H9 (cell line): ENCODE data around the gene RIGI. TPM values are rescaled to one million over a fixed set of nuclear protein-coding genes. Genes with fewer than 3 reads are reported as not detected.
A peak's percentile ranks its signal among the peaks of the same experiment; 100 is the strongest.

Source experiments
- DNase-seq: peaks from one replicate; pipeline ENCODE4 v3.0.0-alpha.2; 2017
- H2AFZ ChIP-seq: one replicate; pipeline ENCODE4 v1.6.1; 2013; ENCODE audit warnings: mild to moderate bottlenecking, low read length, control low read depth, moderate library complexity
- H2AK5ac ChIP-seq: 2 replicates; pipeline ENCODE4 v1.6.1; 2013; ENCODE audit warnings: low read length, control low read depth, mixed read lengths; ENCODE audit not compliant: insufficient read length
- H2BK120ac ChIP-seq: one replicate; pipeline ENCODE4 v1.6.1; 2013; ENCODE audit warnings: low read depth, mild to moderate bottlenecking, low read length, control low read depth, inconsistent platforms; ENCODE audit not compliant: poor library complexity, severe bottlenecking
- H2BK12ac ChIP-seq: 2 replicates; pipeline ENCODE4 v1.6.1; 2013; ENCODE audit warnings: low read length, control low read depth, mixed read lengths, low read depth; ENCODE audit not compliant: insufficient read length
- H2BK15ac ChIP-seq: 2 replicates; pipeline ENCODE4 v1.6.1; 2013; ENCODE audit warnings: low read depth, low read length, control low read depth
- H2BK20ac ChIP-seq: one replicate; pipeline ENCODE4 v1.6.1; 2013; ENCODE audit warnings: low read depth, mild to moderate bottlenecking, low read length, control low read depth, inconsistent platforms; ENCODE audit not compliant: poor library complexity, severe bottlenecking
- H2BK5ac ChIP-seq: 2 replicates; pipeline ENCODE4 v1.6.1; 2013; ENCODE audit warnings: low read length, control low read depth, mixed read lengths; ENCODE audit not compliant: insufficient read length
- H3K14ac ChIP-seq: 2 replicates; pipeline ENCODE4 v1.6.1; 2013; ENCODE audit warnings: low read length, control low read depth; ENCODE audit not compliant: insufficient read depth
- H3K18ac ChIP-seq: 2 replicates; pipeline ENCODE4 v1.6.1; 2013; ENCODE audit warnings: low read depth, mild to moderate bottlenecking, mixed read lengths, low read length, control low read depth; ENCODE audit not compliant: insufficient read length
- H3K23ac ChIP-seq: 2 replicates; pipeline ENCODE4 v1.6.1; 2013; ENCODE audit warnings: low read length, control low read depth, mixed read lengths, low read depth; ENCODE audit not compliant: insufficient read length
- H3K23me2 ChIP-seq: 2 replicates; pipeline ENCODE4 v1.6.1; 2013; ENCODE audit warnings: low read depth, mild to moderate bottlenecking, mixed read lengths, low read length, control low read depth; ENCODE audit not compliant: insufficient read length, poor library complexity, severe bottlenecking
- H3K27ac ChIP-seq: 2 replicates; pipeline ENCODE4 v1.5.1; 2013; ENCODE audit warnings: low read length, control low read depth, mixed read lengths, low read depth; ENCODE audit not compliant: insufficient read length
- H3K27me3 ChIP-seq: 2 replicates; pipeline ENCODE4 v1.6.1; 2013; ENCODE audit warnings: low read length, control low read depth, inconsistent platforms; ENCODE audit not compliant: insufficient read depth
- H3K4ac ChIP-seq: 2 replicates; pipeline ENCODE4 v1.6.1; 2013; ENCODE audit warnings: low read depth, mild to moderate bottlenecking, control low read depth, inconsistent platforms, low read length, moderate library complexity
- H3K4me1 ChIP-seq: 2 replicates; pipeline ENCODE4 v1.6.1; 2013; ENCODE audit warnings: low read length, control low read depth, inconsistent platforms; ENCODE audit not compliant: insufficient read depth
- H3K4me2 ChIP-seq: 2 replicates; pipeline ENCODE4 v1.6.1; 2013; ENCODE audit warnings: low read length, control low read depth, mixed read lengths; ENCODE audit not compliant: insufficient read length, insufficient read depth
- H3K56ac ChIP-seq: 2 replicates; pipeline ENCODE4 v1.6.1; 2013; ENCODE audit warnings: low read depth, mild to moderate bottlenecking, mixed read lengths, low read length, control low read depth; ENCODE audit not compliant: insufficient read length
- H3K79me1 ChIP-seq: 2 replicates; pipeline ENCODE4 v1.6.1; 2013; ENCODE audit warnings: low read depth, mild to moderate bottlenecking, moderate library complexity, low read length, control low read depth, inconsistent platforms; ENCODE audit not compliant: insufficient read depth, poor library complexity, severe bottlenecking
- H3K79me2 ChIP-seq: 2 replicates; pipeline ENCODE4 v1.6.1; 2013; ENCODE audit warnings: low read length, control low read depth, inconsistent platforms; ENCODE audit not compliant: insufficient read depth
- H3K9ac ChIP-seq: 2 replicates; pipeline ENCODE4 v1.6.1; 2013; ENCODE audit warnings: low read length, control low read depth, mixed read lengths; ENCODE audit not compliant: insufficient read length; ENCODE audit errors: extremely low read depth
- H3K9me3 ChIP-seq: one replicate; pipeline ENCODE4 v1.6.1; 2013; ENCODE audit warnings: low read depth, low read length, inconsistent platforms; ENCODE audit not compliant: control insufficient read depth
- H3T11ph ChIP-seq: one replicate; pipeline ENCODE4 v1.6.1; 2013; ENCODE audit warnings: mild to moderate bottlenecking, low read length, control low read depth, inconsistent platforms
- H4K20me1 ChIP-seq: one replicate; pipeline ENCODE4 v1.6.1; 2013; ENCODE audit not compliant: control insufficient read depth, insufficient read length, insufficient read depth
- H4K5ac ChIP-seq: 2 replicates; pipeline ENCODE4 v1.6.1; 2013; ENCODE audit warnings: low read depth, mild to moderate bottlenecking, mixed read lengths, low read length, control low read depth; ENCODE audit not compliant: insufficient read length
- H4K8ac ChIP-seq: replicated peaks from 2 replicates; pipeline ENCODE4 v1.6.1; 2013; ENCODE audit warnings: low read length, control low read depth, mixed read lengths, low read depth; ENCODE audit not compliant: insufficient read length
- H4K91ac ChIP-seq: 2 replicates; pipeline ENCODE4 v1.6.1; 2013; ENCODE audit warnings: low read depth, mild to moderate bottlenecking, moderate library complexity, mixed read lengths, low read length, control low read depth; ENCODE audit not compliant: insufficient read length
- H3K27ac Mint-ChIP-seq, 3 experiments: 2 replicates in 2 of 3; 3 replicates in 1 of 3; pipeline ENCODE4 v1.8.0; 2020 to 2021; ENCODE audit warnings: mixed read lengths in 3 of 3, mild to moderate bottlenecking in 1 of 3, moderate library complexity in 1 of 3
- H3K27me3 Mint-ChIP-seq: 2 replicates; pipeline ENCODE4 v1.8.0; 2021; ENCODE audit warnings: low read depth, mild to moderate bottlenecking, moderate library complexity, mixed read lengths
- H3K36me3 Mint-ChIP-seq, 3 experiments: 2 replicates in 2 of 3; 3 replicates in 1 of 3; pipeline ENCODE4 v1.8.0; 2020 to 2021; ENCODE audit warnings: low read depth in 3 of 3, mixed read lengths in 3 of 3; ENCODE audit not compliant: insufficient read depth in 1 of 3
- H3K4me1 Mint-ChIP-seq, 2 experiments: 2 replicates each; pipeline ENCODE4 v1.8.0; 2020; ENCODE audit warnings: mixed read lengths in 2 of 2
- H3K4me3 Mint-ChIP-seq, 2 experiments: 2 replicates in 1 of 2; 3 replicates in 1 of 2; pipeline ENCODE4 v1.8.0; 2020 to 2021; ENCODE audit warnings: mild to moderate bottlenecking in 2 of 2, mixed read lengths in 2 of 2, moderate library complexity in 1 of 2
- H3K9me3 Mint-ChIP-seq, 2 experiments: 2 replicates in 1 of 2; 3 replicates in 1 of 2; pipeline ENCODE4 v1.8.0; 2020; ENCODE audit warnings: mild to moderate bottlenecking in 2 of 2, mixed read lengths in 2 of 2, moderate library complexity in 1 of 2
- CTCF ChIP-seq: fragments of 200-600 bp; sonication (generic); conservative IDR thresholded peaks from 3 replicates; pipeline ENCODE4 v1.8.0; 2021; ENCODE audit warnings: antibody characterized with exemption, mild to moderate bottlenecking
- WGBS: extraction: QIAGEN DNeasy Blood & Tissue Kit; methylation state at CpG from one replicate; pipeline ENCODE4 v1.1.7; 2013; ENCODE audit warnings: missing lambda C conversion rate, low lambda C conversion rate, mixed read lengths; ENCODE audit not compliant: insufficient read length; ENCODE audit errors: extremely low coverage; 5-methylcytosine and 5-hydroxymethylcytosine counted together
- total RNA-seq: library from RNA; stranded (reverse); gene quantifications from 2 replicates; pipeline ENCODE4 v1.2.1, GENCODE V29; 2021

Gene RIGI
- total RNA-seq, 1 experiment from 2014 or later: 4.1 TPM

DNA sequence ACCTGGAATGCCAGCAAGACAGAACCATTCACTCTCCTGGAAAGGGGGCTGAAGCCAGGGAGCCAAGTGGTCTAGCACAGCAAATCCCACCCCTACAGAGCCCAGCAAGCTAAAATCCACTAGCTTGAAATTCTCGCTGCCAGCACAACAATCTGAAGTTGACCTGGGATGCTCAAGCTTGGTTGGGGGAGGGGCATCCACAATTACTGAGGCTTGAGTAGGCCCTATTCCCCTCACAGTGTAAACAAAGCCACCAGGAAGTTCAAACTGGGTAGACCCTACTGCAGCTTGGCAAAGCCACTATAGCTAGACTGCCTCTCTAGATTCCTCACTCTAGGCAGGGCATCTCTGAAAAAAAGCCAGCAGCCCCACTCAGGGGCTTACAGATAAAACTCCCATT lies 17.3 kb downstream of the RIGI start:
- Histone ChIP-seq H3K9me3 (no peaks in the 10 kb centered on the region), H3K79me1 (no peaks in the 10 kb centered on the region), H3K18ac (no peak overlapping the region), H4K5ac (no peak overlapping the region), H2BK12ac (no peak overlapping the region), H2AK5ac (no peak overlapping the region), H4K8ac (no peak overlapping the region), H2AFZ (no peak overlapping the region), H3K9ac (no peak overlapping the region), H3K27ac (no peak overlapping the region), H4K91ac (no peak overlapping the region), H3K14ac (no peak overlapping the region; the same call in 1 of the 2 replicates), H2BK5ac (no peak overlapping the region), H3K4ac (no peak overlapping the region), H4K20me1 (no peaks in the 10 kb centered on the region), H3K56ac (no peak overlapping the region), H3T11ph (no peak overlapping the region), H3K23me2 (no peaks in the 10 kb centered on the region), H3K4me1 (peaks cover 5% of the 10 kb centered on the region; the same call in 1 of the 2 replicates), H3K4me2 (no peak overlapping the region), H2BK20ac (no peak overlapping the region), H3K23ac (no peak overlapping the region), H2BK120ac (no peak overlapping the region), H3K79me2 (no peaks in the 10 kb centered on the region), H3K27me3 (no peaks in the 10 kb centered on the region), H2BK15ac (no peak overlapping the region)
- H3K9me3 Mint-ChIP-seq: peaks cover 13 to 17% of the 10 kb centered on the region in 2 experiments; a peak in 4 of 5 replicates
- no peak for TF ChIP-seq CTCF
- no CpG with 5 or more reads among the region's 1 CpG for WGBS
- peaks cover 8 to 10% of the 10 kb centered on the region in 2 experiments; a peak in 3 of 4 replicates for H3K4me1 Mint-ChIP-seq
- no peak overlapping the region for H3K4me3 Mint-ChIP-seq
- peak; percentile 40 for DNase-seq
- peaks cover 3 to 4% (median 4%) of the 10 kb centered on the region in 3 experiments; a peak in 4 of 7 replicates for H3K36me3 Mint-ChIP-seq
- H3K27me3 Mint-ChIP-seq: peaks cover 2% of the 10 kb centered on the region; the same call in 1 of the 2 replicates
- peak overlapping the region in 2 of 3 experiments; percentile 48 to 49; a peak in 3 of 7 replicates for H3K27ac Mint-ChIP-seq
